MCF 10A (cell line): Measurements from ENCODE around the gene TRABD. TPM values are rescaled to one million over a fixed set of nuclear protein-coding genes. Genes with fewer than 3 reads are reported as not detected.

ENCODE experiments used
- BruUV-seq: library from RNA; stranded (reverse); fragments of 400-500 nt; replicated peaks from 2 replicates; lab custom pipeline; 2021; lab: Mats Ljungman, UMichigan
- CTCF ChIA-PET: fragments of 300-600 bp; sonication (Branson Sonifier 250); formaldehyde crosslinking; extraction: SDS; loops from one replicate; lab custom pipeline; 2021; ENCODE audit warnings: antibody characterized with exemption, inconsistent platforms; lab: Yijun Ruan, JAX
- POLR2A ChIA-PET: fragments of 300-600, 350-650 bp; sonication (Branson Sonifier 250); formaldehyde crosslinking; extraction: SDS; loops from one replicate; lab custom pipeline; 2020; ENCODE audit warnings: antibody characterized with exemption, inconsistent platforms; lab: Yijun Ruan, JAX
- DNase-seq: peaks from one replicate; pipeline ENCODE4 v3.0.0-alpha.2; 2018; ENCODE audit not compliant: unreplicated experiment
- H3K27ac Mint-ChIP-seq: one replicate; pipeline ENCODE4 v1.8.0; 2022; ENCODE audit warnings: mild to moderate bottlenecking, low read depth, mixed read lengths; ENCODE audit not compliant: unreplicated experiment
- H3K27me3 Mint-ChIP-seq: one replicate; pipeline ENCODE4 v1.8.0; 2022; ENCODE audit warnings: mixed read lengths; ENCODE audit not compliant: insufficient read depth, unreplicated experiment
- H3K36me3 Mint-ChIP-seq: one replicate; pipeline ENCODE4 v1.8.0; 2022; ENCODE audit warnings: mild to moderate bottlenecking, moderate library complexity, mixed read lengths; ENCODE audit not compliant: insufficient read depth, unreplicated experiment
- H3K4me1 Mint-ChIP-seq: one replicate; pipeline ENCODE4 v1.8.0; 2022; ENCODE audit warnings: mixed read lengths; ENCODE audit not compliant: insufficient read depth, unreplicated experiment
- H3K4me3 Mint-ChIP-seq: one replicate; pipeline ENCODE4 v1.8.0; 2022; ENCODE audit warnings: mild to moderate bottlenecking, moderate library complexity, mixed read lengths; ENCODE audit not compliant: unreplicated experiment
- H3K9me3 Mint-ChIP-seq: one replicate; pipeline ENCODE4 v1.8.0; 2022; ENCODE audit warnings: mixed read lengths; ENCODE audit not compliant: unreplicated experiment
- CTCF ChIP-seq: fragments of 200-600 bp; IDR thresholded peaks from one replicate; pipeline ENCODE4 v1.8.0; 2022; ENCODE audit warnings: antibody characterized with exemption, mild to moderate bottlenecking; ENCODE audit not compliant: unreplicated experiment
- intact Hi-C: fragments of 100-400 bp; cut with micrococcal nuclease; formaldehyde crosslinking; loops from 2 replicates; pipeline ENCODE4 v1.14.1; 2022
- total RNA-seq: library from RNA; stranded (reverse); gene quantifications from 2 replicates; pipeline ENCODE4 v1.2.3, GENCODE V29; 2022

TRABD gene
- total RNA-seq, 1 experiment from 2014 or later, result 63.8 TPM

GRCh38 chr22:50211147-50211546 lies 25.4 kb downstream of the TRABD start:
- H3K4me3 Mint-ChIP-seq, result no peak overlapping the region
- no peak for DNase-seq
- ChIA-PET CTCF (interaction anchor here (0.9 to 2.1 kb wide), 6 partner anchors 8 to 68 kb away, joined by 3 to 19 read pairs (median 4); no protein-coding TSS in a partner anchor), POLR2A (no interaction called here)
- H3K27ac Mint-ChIP-seq, result no peak overlapping the region
- peaks cover 78% of the 10 kb centered on the region for H3K36me3 Mint-ChIP-seq
- H3K4me1 Mint-ChIP-seq, result peaks cover 6% of the 10 kb centered on the region
- no peaks in the 10 kb centered on the region for H3K9me3 Mint-ChIP-seq
- no peak for TF ChIP-seq CTCF
- BruUV-seq, result no TSS peak
- intact Hi-C loops, result no loop called here
- no peaks in the 10 kb centered on the region for H3K27me3 Mint-ChIP-seq

GRCh38 chr22:50213263-50213662 lies 27.6 kb downstream of the TRABD start:
- intact Hi-C loops, result no loop called here
- CTCF ChIA-PET, result interaction anchor here (1.4 to 1.5 kb wide), 2 partner anchors 23 to 65 kb away, joined by 5 to 8 read pairs; no protein-coding TSS in a partner anchor
- no peak overlapping the region for H3K4me3 Mint-ChIP-seq
- no peaks in the 10 kb centered on the region for H3K27me3 Mint-ChIP-seq
- peaks cover 6% of the 10 kb centered on the region for H3K4me1 Mint-ChIP-seq
- H3K36me3 Mint-ChIP-seq, result peaks cover 77% of the 10 kb centered on the region
- no peaks in the 10 kb centered on the region for H3K9me3 Mint-ChIP-seq
- POLR2A ChIA-PET, result interaction anchor here (1.2 kb wide), 1 partner anchor 23 kb away, joined by 4 read pairs; no protein-coding TSS in a partner anchor
- no peak for DNase-seq
- BruUV-seq, result no TSS peak
- no peak overlapping the region for H3K27ac Mint-ChIP-seq
- no peak for TF ChIP-seq CTCF

- ChIA-PET POLR2A (interaction anchor here (0.9 kb wide), 1 partner anchor 35 kb away, joined by 3 read pairs; the partner anchor contains the start of gene HDAC10), CTCF (interaction anchor here (0.7 to 1.9 kb wide), 4 partner anchors 9 to 151 kb away, joined by 3 to 11 read pairs (median 4); no protein-coding TSS in a partner anchor)
- Mint-ChIP-seq H3K36me3 (peaks cover 69% of the 10 kb centered on the region), H3K4me3 (no peak overlapping the region), H3K27ac (no peak overlapping the region), H3K4me1 (no peaks in the 10 kb centered on the region), H3K27me3 (no peaks in the 10 kb centered on the region), H3K9me3 (no peaks in the 10 kb centered on the region)
- no peak for DNase-seq
- intact Hi-C loops, result no loop called here
- no TSS peak for BruUV-seq
- no peak for TF ChIP-seq CTCF
Observed at GRCh38 chr22:50215297-50216054, 29.8 kb downstream of the TRABD start.

- DNase-seq, result no peak
- no TSS peak for BruUV-seq
- Mint-ChIP-seq H3K27ac (no peak overlapping the region), H3K9me3 (no peaks in the 10 kb centered on the region), H3K27me3 (no peaks in the 10 kb centered on the region), H3K4me1 (no peaks in the 10 kb centered on the region), H3K36me3 (peaks cover 75% of the 10 kb centered on the region), H3K4me3 (no peak overlapping the region)
- POLR2A ChIA-PET, result interaction anchor here (0.6 to 0.9 kb wide), 2 partner anchors 35 to 160 kb away, joined by 3 read pairs; partner anchors contain the start of gene HDAC10
- intact Hi-C loops, result no loop called here
- TF ChIP-seq CTCF, result no peak
- CTCF ChIA-PET, result interaction anchor here (0.6 to 2.1 kb wide), 4 partner anchors 10 to 68 kb away, joined by 3 to 11 read pairs (median 6); no protein-coding TSS in a partner anchor
Observed at GRCh38 chr22:50216055-50216683, 30.5 kb downstream of the TRABD start.
